ENCODE measurements around the gene CAMTA1.
"Not testable (repeated sequence)": the region's sequence is repeated elsewhere in the genome, so short reads cannot be mapped to it uniquely, and the experiment has no call there.

CAMTA1 gene

DNA sequence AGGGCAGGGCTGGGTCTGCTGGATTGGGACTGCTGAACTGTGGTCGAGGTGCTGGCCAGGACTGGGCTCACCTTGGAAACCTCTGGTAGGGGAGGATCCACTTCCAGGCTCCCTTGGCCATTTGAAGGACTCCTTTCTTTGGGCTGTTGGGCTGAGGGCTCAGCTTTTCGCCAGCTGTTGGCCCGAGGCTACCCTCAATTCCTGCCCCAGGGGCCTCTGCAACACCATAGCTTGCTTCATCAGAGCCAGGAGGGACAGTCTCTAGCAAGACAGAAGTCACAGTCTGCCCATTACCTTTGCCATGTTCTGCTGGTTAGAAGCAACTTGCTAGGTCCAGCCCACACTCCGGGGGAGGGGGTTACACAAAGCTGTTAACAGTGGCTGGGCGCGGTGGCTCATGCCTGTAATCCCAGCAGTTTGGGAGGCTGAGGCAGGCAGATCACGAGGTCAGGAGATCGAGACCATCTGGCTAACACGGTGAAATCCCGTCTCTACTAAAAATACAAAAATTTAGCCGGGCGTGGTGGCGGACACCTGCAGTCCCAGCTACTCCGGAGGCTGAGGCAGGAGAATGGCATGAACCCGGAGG lies 25.0 kb downstream of the CAMTA1 start:
- not testable (repeated sequence) for DNase-seq

GRCh38 chr1:6811583-6811982 lies 26.3 kb downstream of the CAMTA1 start:
- no peak for DNase-seq

GRCh38 chr1:6813165-6813564 lies 27.9 kb downstream of the CAMTA1 start:
- DNase-seq, result no peak

DNA sequence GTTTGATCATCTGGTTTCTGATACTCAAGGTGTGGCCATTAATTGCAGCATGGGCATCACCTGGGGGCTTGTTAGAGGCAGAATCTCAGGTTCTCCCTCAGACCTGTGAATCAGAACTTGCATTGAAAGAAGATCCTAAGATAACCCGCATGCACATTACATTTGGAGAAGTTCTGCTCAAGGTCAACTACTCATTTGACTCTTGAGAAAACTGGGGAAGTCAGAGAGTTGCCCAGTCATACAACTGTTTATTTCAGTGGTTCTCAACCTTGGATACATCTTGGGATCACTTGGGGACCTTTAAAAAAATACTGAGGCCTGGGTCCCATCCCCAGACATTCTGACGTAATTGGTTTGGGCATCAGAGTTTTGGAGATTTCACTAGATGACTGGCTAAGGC lies 30.5 kb downstream of the CAMTA1 start:
- no peak for DNase-seq

DNA sequence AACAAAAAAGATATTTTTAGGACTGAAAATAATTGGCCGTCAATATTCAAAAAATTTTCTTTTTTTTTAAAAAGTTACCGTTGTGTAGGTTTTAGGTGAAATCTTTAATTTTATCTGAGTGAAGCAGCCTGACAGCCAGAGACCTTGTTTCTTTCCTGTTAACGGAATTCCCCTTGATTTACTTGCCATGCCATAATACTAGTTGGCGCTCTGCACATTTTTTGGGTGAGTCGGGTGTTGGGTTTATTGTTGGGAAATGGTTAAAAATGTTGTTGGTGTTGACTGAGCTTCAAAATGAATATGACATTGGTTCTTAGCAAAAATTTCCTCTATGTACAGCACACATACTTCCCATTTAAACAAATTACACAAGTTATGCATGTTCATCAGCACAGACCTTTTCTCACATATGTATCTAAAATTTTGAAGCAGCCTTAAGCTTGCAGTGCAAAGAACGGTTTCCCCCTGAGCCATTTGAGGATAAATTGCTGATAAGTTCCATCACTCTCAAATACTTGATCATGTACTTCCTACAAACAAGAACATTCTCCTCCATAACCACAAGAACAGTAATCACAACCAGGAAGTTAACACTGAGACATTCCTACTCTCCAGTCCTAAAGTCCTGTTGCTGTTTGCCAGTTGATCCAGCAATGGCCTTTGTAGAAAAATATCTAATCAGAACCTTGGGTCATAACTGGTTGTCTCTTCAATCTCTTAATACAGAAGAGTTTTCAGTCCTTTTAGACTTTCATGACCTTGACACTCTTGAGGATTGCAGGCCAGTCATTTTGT lies 34.2 kb downstream of the CAMTA1 start:
- no peak for DNase-seq

DNA sequence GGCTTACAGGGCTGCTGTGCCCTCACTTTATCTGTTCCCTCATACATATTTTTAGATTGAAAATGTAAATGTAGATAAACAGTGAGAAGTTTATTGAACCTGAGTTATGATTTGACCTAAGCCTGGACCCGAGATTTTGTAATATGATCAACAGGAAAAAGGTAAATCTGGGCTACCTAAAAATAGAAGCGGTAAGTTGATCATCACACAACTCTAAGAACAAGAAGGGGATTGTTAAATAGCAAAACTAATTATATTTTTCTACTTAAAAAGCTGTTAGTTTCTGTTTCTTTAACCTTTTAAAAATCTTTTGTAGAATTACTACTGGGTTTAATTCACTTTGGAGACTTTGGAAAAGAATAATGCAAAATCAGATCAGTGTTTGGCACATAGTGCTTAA lies 35.6 kb downstream of the CAMTA1 start:
- DNase-seq, result no peak

DNA sequence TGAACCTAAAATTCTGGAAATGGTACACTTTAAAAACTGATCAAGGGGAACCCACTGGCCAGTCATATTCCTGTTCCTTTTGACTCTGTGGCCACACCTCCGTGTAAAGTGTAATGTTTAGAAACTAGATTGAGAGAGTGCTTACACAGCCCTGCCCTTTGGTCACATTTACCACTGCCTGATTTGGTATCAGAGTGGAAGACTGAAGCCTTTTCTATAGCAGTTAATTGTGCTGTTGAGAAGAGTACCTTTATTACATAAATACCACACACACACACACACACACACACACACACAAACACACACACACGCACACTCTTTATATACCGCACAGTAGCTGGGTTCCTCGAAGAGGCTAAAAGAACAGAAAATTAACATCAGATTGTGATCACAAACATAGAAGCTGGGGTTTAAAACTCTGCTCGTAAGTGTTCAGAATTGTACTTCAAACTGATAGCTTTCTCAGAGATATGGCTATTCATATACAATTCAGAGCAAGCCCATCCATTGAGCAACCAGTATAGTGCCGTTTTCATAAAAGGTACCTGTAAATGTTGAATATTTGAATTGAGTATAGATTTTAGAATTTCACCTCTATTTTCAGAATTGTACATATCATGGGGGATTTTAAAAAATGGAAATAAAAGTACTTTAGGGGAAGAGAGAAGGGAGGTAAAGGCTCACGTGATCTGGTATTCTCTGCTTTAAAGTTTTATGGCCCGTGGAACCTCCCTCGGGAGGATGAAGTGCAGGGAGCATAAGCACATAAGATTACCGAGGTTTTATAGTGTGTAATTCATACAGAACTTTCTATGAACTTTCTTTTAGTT lies 37.5 kb downstream of the CAMTA1 start:
- DNase-seq, result peak in 1 of 2 experiments; percentile 14

DNA sequence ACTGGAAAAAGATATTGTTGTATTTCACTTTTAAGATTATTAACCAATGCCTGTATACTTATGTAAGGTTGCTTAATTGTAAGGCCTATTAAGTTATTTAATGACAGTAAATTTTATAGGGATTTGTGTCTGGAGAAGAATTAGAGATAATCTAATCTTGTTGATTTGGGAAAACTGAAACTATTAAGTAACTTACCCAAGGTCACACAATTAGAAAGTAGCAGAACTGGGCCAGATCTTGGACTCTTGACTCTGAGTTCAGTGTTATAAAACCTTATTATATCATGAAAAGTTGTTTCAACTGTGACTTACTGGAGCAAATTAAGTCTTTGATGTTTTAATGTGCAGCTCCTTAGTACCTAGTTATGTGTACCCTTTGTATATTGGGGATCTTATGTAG lies 38.5 kb downstream of the CAMTA1 start:
- no peak for DNase-seq

GRCh38 chr1:6824665-6825368 lies 39.6 kb downstream of the CAMTA1 start:
- DNase-seq, result no peak

DNA sequence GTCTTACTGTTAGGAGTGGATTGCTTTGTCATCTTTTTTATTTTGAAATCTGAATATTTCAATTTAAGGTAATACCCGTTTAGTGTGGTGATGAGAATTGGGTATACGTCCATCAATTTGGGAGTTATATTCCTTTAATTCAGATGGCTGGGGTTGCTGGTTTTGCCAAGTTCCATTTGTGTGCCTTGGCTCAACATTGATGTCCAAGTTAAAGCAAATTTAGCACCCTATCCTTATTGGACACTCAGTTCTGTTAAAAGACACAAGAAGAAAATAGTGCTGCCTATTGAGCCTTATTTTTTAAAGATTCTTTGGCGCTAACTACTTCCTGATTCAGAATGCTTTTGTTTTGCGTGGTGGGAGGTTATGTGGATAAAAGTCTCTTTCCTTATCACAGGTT lies 40.6 kb downstream of the CAMTA1 start:
- DNase-seq, result no peak

GRCh38 chr1:6827079-6827478 lies 41.8 kb downstream of the CAMTA1 start:
- peak; percentile 39 to 69 for DNase-seq

DNA sequence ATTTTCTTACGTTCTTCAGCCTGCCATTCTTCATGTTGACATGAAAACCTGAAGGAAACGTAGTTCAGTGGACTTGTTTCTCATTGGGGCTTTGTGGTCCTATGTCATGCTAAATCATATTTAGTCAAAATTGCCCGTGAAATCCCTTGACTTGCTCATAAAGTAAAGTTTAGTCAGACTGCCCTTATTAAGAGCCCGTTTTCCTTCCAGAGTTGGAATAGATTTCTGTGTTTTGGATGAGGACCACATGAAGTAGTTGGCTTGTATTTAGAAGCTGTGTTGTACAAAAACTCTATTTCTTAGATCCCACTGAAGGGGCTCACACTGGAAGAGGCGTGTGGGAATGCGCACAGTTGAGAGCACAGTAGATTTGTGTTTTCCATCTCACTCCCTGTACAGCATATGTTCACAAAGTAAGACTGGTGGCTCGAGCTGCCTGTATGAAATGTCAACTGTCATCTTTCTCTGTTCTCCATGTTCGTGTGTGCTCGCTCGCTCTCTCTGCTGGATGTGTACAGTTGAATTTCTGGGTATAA lies 42.4 kb downstream of the CAMTA1 start:
- DNase-seq, result no peak

- no peak for DNase-seq
Observed at GRCh38 chr1:6831366-6831765, 46.1 kb downstream of the CAMTA1 start.

DNA sequence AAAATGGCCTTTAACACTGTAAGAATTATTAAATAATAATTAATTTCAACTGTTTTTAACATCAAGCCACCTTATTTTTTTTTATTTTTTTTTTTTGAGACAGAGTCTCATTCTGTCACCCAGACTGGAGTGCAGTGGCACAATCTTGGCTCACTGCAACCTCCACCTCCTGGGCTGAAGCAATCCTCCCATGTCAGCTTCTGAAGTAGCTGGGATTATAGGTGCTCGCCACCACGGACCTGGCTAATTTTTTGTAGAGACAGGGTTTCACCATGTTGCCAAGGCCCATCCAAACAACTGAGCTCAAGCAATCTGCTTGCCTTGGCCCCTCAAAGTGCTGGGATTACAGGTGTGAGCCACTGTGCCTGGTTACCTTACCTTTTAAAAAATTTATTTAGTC lies 46.8 kb downstream of the CAMTA1 start:
- DNase-seq, result not testable (repeated sequence)

DNA sequence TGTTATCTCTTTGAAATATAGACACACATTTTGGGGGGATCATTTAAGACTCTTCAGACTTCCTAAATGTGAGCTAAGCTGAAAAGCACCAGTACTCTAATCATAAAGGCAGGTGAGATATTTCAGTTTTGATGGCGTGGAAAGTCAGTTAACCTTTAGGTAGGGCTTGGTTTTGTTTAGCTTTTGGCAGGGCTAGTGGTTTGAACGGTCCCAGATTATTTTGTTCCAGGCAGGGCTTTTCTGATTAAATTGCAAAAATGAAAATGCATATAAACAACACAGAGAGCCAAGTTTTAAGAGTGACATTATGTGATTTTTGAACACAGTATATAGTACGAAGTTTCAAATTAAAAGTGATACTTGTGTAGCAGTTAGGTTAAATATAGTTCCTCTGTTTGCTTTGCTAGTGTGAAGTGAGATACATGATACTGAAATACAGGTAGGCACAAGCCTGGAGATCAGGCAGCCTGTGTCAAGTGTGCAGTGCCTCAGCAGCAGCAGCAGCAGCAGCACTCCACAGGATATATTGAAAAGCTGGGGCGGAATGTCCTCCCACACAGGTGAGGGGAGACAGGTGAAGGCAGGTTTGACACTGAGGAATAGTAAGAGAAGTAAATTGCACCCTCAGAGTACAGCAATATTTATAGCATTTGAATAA lies 47.4 kb downstream of the CAMTA1 start:
- no peak for DNase-seq

DNA sequence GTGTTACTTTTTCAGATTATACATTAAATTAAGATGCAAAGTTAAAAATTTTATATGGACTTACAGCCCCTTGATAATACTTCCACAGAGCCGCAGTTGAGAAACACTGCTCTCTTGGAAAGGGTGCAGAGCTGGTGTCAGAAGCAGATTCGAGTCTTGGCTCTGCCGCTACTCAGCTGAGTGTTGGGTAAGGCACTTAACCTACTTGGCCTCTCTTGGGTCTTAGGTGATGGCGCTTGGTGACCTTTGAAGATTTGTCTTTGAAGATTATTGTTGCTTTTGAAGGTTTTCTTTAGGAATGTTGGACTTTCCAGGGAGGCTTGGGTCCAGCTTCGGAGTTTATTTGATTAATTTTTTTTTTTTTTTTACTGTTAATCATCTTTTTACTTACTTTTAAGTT lies 48.5 kb downstream of the CAMTA1 start:
- no peak for DNase-seq

GRCh38 chr1:6834366-6834765 lies 49.1 kb downstream of the CAMTA1 start:
- DNase-seq, result no peak

GRCh38 chr1:6835139-6835538 lies 49.9 kb downstream of the CAMTA1 start:
- DNase-seq, result no peak

GRCh38 chr1:6842301-6842700 lies 57.0 kb downstream of the CAMTA1 start:
- DNase-seq, result no peak

DNA sequence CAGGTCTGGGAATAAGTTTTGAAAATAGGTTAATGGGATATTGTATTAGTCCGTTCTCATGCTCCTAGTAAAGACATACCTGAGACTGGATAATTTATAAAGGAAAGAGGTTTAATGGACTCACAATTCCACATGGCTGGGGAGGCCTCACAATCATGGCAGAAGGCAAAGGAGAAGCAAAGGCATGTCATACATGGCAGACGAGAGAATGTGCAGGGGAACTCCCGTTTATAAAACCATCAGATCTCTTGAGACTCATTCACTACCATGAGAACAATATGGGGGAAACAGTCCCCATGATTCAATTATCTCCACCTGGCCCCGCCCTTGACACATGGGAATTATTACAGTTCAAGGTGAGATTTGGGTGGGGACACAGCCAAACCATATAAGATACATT lies 60.5 kb downstream of the CAMTA1 start:
- not testable (repeated sequence) for DNase-seq

DNA sequence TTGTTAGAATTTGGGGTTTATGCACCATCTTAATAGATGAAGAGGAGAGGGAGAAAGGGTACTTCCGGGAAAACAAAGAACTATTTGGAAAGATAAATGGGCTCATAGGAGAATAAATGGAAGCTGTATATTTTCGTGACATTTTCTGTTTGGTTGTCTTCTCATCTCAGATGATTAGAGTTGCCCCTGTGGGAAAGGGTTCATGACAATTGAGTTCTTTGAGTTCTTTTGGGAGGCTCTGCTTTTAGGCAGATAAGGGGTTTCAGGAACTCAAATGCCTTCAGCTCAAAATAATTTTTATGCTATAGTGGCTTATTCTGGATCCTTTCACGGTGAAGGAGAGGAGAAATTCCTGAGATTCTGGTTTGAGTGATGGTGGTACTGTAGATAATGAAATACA lies 63.6 kb downstream of the CAMTA1 start:
- DNase-seq, result no peak

DNA sequence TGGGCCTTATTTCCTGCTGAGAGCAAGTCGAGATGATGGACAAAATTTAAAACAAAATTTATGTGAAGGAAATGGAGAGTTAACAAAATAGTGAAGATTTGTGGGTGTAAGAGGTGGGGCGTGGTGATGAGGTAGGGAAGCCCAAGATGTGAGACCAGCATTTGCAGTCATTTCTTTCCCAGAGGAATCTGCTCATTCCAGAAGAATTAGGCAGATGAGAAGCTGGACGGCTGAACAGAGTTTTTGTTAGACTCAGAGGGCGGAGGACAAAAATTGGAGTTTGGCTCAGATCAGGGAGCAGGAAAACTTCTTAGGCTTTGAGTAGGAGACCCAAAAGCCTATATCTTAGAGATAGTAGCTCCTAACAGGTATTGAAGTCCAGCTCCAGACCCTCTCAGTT lies 65.3 kb downstream of the CAMTA1 start:
- no peak for DNase-seq
